GM21367 (cell line): ENCODE results near the gene C5orf47.
A peak's percentile ranks its signal among the peaks of the same experiment; 100 is the strongest.

Source experiments
- ATAC-seq: cut with Tn5 transposase; IDR thresholded peaks from one replicate; pipeline ENCODE4 v1.9.1; 2021; ENCODE audit not compliant: unreplicated experiment

C5orf47 gene

GRCh38 chr5:174022384-174023095 lies 33.6 kb downstream of the C5orf47 start:
- no peak for ATAC-seq

GRCh38 chr5:174030286-174030685 lies 41.3 kb downstream of the C5orf47 start:
- ATAC-seq, result no peak

GRCh38 chr5:174044466-174045254 lies 55.7 kb downstream of the C5orf47 start:
- no peak for ATAC-seq

- peak; percentile 86 for ATAC-seq
Measured at GRCh38 chr5:174045470-174046025, 56.6 kb downstream of the C5orf47 start, which contains the start of gene NSG2. Gene NSG2, plus strand, starts transcription at chr5:174045706. Its CDS starts 1,050 bp downstream, at chr5:174046756.

GRCh38 chr5:174046558-174046957 lies 57.6 kb downstream of the C5orf47 start:
- no peak for ATAC-seq

GRCh38 chr5:174047472-174048099 lies 58.6 kb downstream of the C5orf47 start:
- ATAC-seq, result no peak

GRCh38 chr5:174052636-174053035 lies 63.7 kb downstream of the C5orf47 start:
- no peak for ATAC-seq

GRCh38 chr5:174053905-174054304 lies 64.9 kb downstream of the C5orf47 start:
- no peak for ATAC-seq
